GM12874 (cell line): ENCODE data around the gene TNFRSF19.

Experiments
- TF ChIP-seq, protein P1 (sequence below): IDR thresholded peaks from 2 replicates; pipeline ENCODE4 v1.5.1; 2011; ENCODE audit warnings: low read depth, mild to moderate bottlenecking, control low read depth, low read length, moderate library complexity; ENCODE audit not compliant: insufficient read depth

Gene TNFRSF19

DNA sequence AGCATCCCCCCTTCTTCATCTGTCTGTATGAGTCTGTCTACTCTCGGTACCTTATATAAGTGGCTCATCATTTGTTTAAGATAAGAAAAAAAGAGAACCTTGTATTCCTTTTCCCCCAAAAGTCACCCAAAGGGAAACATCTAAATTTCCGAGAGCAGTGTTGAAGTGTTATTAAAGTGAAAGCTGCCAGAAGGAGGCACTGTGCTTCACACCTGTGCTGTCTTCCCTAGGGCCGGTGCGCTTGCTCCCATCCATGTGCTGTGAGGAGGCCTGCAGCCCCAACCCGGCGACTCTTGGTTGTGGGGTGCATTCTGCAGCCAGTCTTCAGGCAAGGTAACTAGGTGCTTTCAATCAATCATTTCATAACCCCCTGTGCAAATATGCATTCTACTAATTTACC is 97.5 kb downstream of the TNFRSF19 start:
- TF ChIP-seq, protein P1, sequence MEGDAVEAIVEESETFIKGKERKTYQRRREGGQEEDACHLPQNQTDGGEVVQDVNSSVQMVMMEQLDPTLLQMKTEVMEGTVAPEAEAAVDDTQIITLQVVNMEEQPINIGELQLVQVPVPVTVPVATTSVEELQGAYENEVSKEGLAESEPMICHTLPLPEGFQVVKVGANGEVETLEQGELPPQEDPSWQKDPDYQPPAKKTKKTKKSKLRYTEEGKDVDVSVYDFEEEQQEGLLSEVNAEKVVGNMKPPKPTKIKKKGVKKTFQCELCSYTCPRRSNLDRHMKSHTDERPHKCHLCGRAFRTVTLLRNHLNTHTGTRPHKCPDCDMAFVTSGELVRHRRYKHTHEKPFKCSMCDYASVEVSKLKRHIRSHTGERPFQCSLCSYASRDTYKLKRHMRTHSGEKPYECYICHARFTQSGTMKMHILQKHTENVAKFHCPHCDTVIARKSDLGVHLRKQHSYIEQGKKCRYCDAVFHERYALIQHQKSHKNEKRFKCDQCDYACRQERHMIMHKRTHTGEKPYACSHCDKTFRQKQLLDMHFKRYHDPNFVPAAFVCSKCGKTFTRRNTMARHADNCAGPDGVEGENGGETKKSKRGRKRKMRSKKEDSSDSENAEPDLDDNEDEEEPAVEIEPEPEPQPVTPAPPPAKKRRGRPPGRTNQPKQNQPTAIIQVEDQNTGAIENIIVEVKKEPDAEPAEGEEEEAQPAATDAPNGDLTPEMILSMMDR, result 0 out of 2 replicates have a peak, but pooled peaks have one; percentile 9

DNA sequence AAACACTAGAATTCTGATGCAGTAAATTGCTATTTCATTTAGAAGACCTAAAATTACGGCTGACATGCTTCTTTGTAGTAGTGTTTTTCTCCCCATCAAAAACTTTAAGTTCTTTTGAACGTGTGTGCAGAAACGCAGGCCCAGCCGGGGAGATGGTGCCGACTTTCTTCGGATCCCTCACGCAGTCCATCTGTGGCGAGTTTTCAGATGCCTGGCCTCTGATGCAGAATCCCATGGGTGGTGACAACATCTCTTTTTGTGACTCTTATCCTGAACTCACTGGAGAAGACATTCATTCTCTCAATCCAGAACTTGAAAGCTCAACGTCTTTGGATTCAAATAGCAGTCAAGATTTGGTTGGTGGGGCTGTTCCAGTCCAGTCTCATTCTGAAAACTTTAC is 98.3 kb downstream of the TNFRSF19 start:
- TF ChIP-seq, protein P1, result no peak

DNA sequence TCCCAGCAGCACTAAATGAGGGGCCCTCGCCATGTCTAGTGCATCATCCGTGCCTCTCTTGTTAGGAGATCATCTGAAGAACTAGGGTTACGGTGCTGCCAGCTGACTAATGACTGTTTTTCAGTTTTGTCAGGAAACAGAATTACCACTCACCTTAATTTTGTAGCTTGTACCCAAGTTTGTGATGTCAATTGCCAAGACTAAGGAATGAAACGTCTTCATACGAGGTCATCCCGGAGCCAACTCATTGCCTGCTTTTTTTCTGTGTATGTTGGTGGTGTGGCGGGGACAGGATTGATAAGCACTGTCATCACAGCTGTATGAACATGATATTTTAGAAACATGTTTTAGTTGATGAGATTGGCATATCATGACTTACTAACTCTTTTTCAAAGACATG is 100.6 kb downstream of the TNFRSF19 start:
- TF ChIP-seq, protein P1, result no peak

DNA sequence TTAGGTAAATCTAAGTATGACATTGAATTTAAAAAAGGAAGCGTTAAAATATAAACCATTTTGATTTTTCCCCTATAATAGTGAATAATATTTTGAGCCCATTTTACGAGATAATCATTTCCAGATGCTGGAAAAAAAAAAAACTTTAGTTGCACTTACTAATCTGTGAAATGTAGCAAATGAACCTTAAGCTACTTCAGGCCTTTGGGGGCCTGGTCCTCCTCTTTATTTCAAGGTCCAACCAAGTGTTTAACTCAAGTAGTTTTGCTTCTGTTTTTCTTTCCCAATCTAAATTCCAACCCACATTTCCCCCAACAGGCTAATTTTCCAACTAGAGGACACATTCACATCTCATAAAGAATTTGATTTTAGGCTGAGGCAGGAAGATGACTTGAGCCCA is 101.2 kb downstream of the TNFRSF19 start:
- TF ChIP-seq, protein P1, result no peak

DNA sequence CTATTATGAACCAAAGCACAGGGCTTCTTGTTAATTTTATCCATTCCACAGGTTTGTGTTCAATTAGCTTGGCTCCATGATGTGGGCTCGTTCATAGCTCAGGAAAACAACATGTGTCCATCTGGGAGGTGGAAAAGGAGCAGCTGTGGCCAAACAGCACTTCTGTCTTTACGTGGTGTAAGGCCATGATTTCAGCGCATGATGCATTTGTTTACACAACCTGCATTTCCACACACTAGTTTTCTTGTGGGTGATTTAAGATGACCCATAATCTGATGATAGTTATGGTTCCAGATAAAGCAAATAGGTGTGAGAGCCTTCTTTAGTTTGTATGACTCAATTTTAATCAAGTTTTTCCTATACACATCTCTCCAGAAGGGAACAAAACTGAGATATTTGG is 101.7 kb downstream of the TNFRSF19 start:
- TF ChIP-seq, protein P1, result no peak

DNA sequence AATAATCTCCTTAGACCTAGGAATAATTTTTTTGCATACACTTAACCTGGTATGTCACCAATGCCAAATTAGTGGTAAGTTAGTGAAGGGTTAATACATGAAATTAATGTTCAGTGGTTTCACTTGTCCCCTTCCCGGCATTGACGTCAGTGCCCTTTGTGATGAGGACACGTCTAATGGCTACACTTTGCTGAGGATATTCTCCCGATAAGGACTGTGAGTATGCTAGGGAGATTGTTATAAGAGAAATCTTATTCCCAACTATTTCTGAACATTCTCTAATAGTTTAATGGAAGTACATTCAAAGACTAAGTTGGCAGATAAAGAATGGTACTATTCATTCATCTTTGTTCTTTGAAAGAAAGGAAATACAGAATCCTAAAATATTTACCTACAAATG is 102.4 kb downstream of the TNFRSF19 start:
- TF ChIP-seq, protein P1, result no peak

DNA sequence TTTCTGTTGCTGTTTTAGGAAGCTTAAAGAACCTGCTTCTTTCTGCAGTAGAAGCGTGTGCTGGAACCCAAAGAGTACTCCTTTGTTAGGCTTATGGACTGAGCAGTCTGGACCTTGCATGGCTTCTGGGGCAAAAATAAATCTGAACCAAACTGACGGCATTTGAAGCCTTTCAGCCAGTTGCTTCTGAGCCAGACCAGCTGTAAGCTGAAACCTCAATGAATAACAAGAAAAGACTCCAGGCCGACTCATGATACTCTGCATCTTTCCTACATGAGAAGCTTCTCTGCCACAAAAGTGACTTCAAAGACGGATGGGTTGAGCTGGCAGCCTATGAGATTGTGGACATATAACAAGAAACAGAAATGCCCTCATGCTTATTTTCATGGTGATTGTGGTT is 103.1 kb downstream of the TNFRSF19 start:
- TF ChIP-seq, protein P1, result no peak
